Activated naive CD4-positive, alpha-beta T cell treated with anti-CD3 and anti-CD28 coated beads, Interleukin-2, amount 50 U/mL, for 24 hours (primary cell): Measurements from ENCODE around the gene AOX1.
"Not testable (repeated sequence)": the region's sequence is repeated elsewhere in the genome, so short reads cannot be mapped to it uniquely, and the experiment has no call there.

Experiments used
- H3K27ac Mint-ChIP-seq: one replicate; pipeline ENCODE4 v1.8.0; 2021; ENCODE audit warnings: mild to moderate bottlenecking, mixed read lengths
- H3K27me3 Mint-ChIP-seq: one replicate; pipeline ENCODE4 v1.8.0; 2021; ENCODE audit warnings: mixed read lengths
- H3K36me3 Mint-ChIP-seq: one replicate; pipeline ENCODE4 v1.8.0; 2021; ENCODE audit warnings: mixed read lengths
- H3K4me1 Mint-ChIP-seq: one replicate; pipeline ENCODE4 v1.8.0; 2021; ENCODE audit warnings: mixed read lengths
- H3K4me3 Mint-ChIP-seq: one replicate; pipeline ENCODE4 v1.8.0; 2021; ENCODE audit warnings: mild to moderate bottlenecking, mixed read lengths
- H3K9me3 Mint-ChIP-seq: one replicate; pipeline ENCODE4 v1.8.0; 2021; ENCODE audit warnings: mixed read lengths

Gene AOX1

GRCh38 chr2:200713003-200713703 lies 127.3 kb downstream of the AOX1 start:
- no peaks in the 10 kb centered on the region for H3K36me3 Mint-ChIP-seq
- no peaks in the 10 kb centered on the region for H3K9me3 Mint-ChIP-seq
- H3K4me1 Mint-ChIP-seq: peaks cover 18% of the 10 kb centered on the region
- no peaks in the 10 kb centered on the region for H3K27me3 Mint-ChIP-seq
- peak overlapping the region; percentile 85 for H3K4me3 Mint-ChIP-seq
- peak overlapping the region; percentile 100 for H3K27ac Mint-ChIP-seq

- no peaks in the 10 kb centered on the region for H3K9me3 Mint-ChIP-seq
- peak overlapping the region; percentile 85 for H3K4me3 Mint-ChIP-seq
- peaks cover 18% of the 10 kb centered on the region for H3K4me1 Mint-ChIP-seq
- no peaks in the 10 kb centered on the region for H3K36me3 Mint-ChIP-seq
- peak overlapping the region; percentile 100 for H3K27ac Mint-ChIP-seq
- H3K27me3 Mint-ChIP-seq: no peaks in the 10 kb centered on the region
Observed at GRCh38 chr2:200713704-200714064, 127.9 kb downstream of the AOX1 start.

- H3K4me1 Mint-ChIP-seq: peaks cover 18% of the 10 kb centered on the region
- not testable (repeated sequence) for H3K27ac Mint-ChIP-seq, H3K36me3 Mint-ChIP-seq, H3K27me3 Mint-ChIP-seq, H3K4me3 Mint-ChIP-seq, H3K9me3 Mint-ChIP-seq
Observed at GRCh38 chr2:200715014-200715413, 129.2 kb downstream of the AOX1 start.

- Mint-ChIP-seq H3K4me1 (peaks cover 18% of the 10 kb centered on the region), H3K36me3 (no peaks in the 10 kb centered on the region), H3K27ac (peak overlapping the region; percentile 13)
Observed at GRCh38 chr2:200716386-200716785, 130.6 kb downstream of the AOX1 start.

More at GRCh38 chr2:200716386-200716785, 130.6 kb downstream of the AOX1 start:
- Mint-ChIP-seq H3K4me3 (no peak overlapping the region), H3K27me3 (no peaks in the 10 kb centered on the region), H3K9me3 (no peaks in the 10 kb centered on the region)
